Loucy (cell line): Measurements from ENCODE around the gene CNNM1.

ENCODE experiments used
- EZH2phosphoT487 ChIP-seq: fragments of 200-600 bp; IDR thresholded peaks from 2 replicates; pipeline ENCODE4 v1.6.1; 2018; ENCODE audit warnings: antibody characterized with exemption, mild to moderate bottlenecking, moderate library complexity, borderline replicate concordance
- TF ChIP-seq, protein P1 (sequence below): fragments of 200-600 bp; sonication (generic); conservative IDR thresholded peaks from 2 replicates; pipeline ENCODE4 v1.5.1; 2014; ENCODE audit warnings: mild to moderate bottlenecking, antibody characterized with exemption, low read length

GRCh38 chr10:99360934-99361333, 31.8 kb downstream of the CNNM1 start:
- TF ChIP-seq, protein P1, sequence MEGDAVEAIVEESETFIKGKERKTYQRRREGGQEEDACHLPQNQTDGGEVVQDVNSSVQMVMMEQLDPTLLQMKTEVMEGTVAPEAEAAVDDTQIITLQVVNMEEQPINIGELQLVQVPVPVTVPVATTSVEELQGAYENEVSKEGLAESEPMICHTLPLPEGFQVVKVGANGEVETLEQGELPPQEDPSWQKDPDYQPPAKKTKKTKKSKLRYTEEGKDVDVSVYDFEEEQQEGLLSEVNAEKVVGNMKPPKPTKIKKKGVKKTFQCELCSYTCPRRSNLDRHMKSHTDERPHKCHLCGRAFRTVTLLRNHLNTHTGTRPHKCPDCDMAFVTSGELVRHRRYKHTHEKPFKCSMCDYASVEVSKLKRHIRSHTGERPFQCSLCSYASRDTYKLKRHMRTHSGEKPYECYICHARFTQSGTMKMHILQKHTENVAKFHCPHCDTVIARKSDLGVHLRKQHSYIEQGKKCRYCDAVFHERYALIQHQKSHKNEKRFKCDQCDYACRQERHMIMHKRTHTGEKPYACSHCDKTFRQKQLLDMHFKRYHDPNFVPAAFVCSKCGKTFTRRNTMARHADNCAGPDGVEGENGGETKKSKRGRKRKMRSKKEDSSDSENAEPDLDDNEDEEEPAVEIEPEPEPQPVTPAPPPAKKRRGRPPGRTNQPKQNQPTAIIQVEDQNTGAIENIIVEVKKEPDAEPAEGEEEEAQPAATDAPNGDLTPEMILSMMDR: no peak
- no peak for TF ChIP-seq EZH2phosphoT487
